Measurements from ENCODE around the gene DLGAP1. TPM values are rescaled to one million over a fixed set of nuclear protein-coding genes. Genes with fewer than 3 reads are reported as not detected.

Gene DLGAP1
- total and polyA plus RNA-seq, 2 of the 8 experiments (the other 6 are each of a cell fraction or from before 2014, with no cell fraction given) = 11.8 to 16.9 TPM

DNA sequence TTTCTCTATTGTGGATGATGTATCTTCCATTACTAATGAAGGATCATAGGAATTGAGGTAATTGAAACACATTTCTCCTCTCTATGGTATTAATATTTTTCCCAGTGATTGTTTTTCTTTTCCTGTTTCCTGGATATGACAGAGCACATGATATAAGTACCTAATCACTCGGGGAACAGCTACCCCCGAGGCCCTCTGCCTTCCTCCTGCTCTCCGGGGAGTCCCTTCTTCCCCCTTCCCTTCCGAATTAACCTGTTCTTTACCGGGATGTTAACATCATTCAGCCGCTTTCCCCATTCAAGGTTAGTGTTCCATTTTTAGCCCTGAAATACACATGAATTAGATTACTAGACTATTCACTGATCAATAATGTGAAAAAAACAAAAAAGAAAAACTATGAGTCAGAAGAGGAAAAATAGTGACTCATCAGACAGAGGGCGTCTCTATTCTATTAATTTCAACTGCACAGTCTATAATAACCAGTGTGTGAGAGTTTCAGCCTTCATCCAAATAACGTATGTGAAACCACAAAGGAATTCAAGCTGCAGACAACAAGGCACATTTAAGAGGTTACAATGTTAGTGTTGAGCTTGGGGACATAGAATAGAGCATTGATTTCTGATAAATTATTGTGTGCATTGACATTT, 450.8 kb downstream of the DLGAP1 start:
- Histone ChIP-seq H3K79me2 (ENCODE audit: control insufficient read depth in 1 of 2, insufficient read depth in 2 of 2, low read length in 2 of 2) (no peaks in the 10 kb centered on the region), H2AK5ac (ENCODE audit: low read depth, low read length) (no peak overlapping the region), H4K20me1 (replicated peaks in 1 of 2; ENCODE audit: control insufficient read depth in 1 of 2, insufficient read depth in 2 of 2, low read length in 2 of 2) (peaks cover 0 to 1% of the 10 kb centered on the region in 2 experiments), H3K79me1 (ENCODE audit: low read depth, low read length) (no peaks in the 10 kb centered on the region), H3K56ac (replicated peaks; ENCODE audit: insufficient read length, low read depth, low read length) (no peak overlapping the region), H2BK15ac (ENCODE audit: low read length) (no peak overlapping the region), H4K8ac (ENCODE audit: extremely low read depth, insufficient read depth, low read length) (no peak overlapping the region), H2BK5ac (ENCODE audit: low read depth, low read length) (no peak overlapping the region), H3K4ac (replicated peaks; ENCODE audit: insufficient read length, low read depth, low read length) (no peak overlapping the region), H4K5ac (ENCODE audit: insufficient read length, low read depth, low read length) (no peak overlapping the region), H3K4me2 (ENCODE audit: insufficient read depth in 1 of 2, low read depth in 2 of 2, low read length in 2 of 2) (no peak overlapping the region), H3K23ac (ENCODE audit: insufficient read length) (no peak overlapping the region), H2BK120ac (replicated peaks; ENCODE audit: low read depth, low read length) (no peak overlapping the region), H3K18ac (ENCODE audit: extremely low read depth, low read length) (no peak overlapping the region), H2BK12ac (ENCODE audit: low read depth, low read length) (no peak overlapping the region), H2AFZ (ENCODE audit: low read length) (no peak overlapping the region), H3K9ac (replicated peaks in 1 of 4; ENCODE audit: extremely low read depth in 1 of 4, low read depth in 3 of 4, low read length in 3 of 4) (no peak overlapping the region), H3K27me3 (replicated peaks in 1 of 4; ENCODE audit: control insufficient read depth in 3 of 4, extremely low read depth in 1 of 4, insufficient read depth in 3 of 4, low read length in 3 of 4) (no peaks in the 10 kb centered on the region), H3K14ac (ENCODE audit: insufficient read length) (no peak overlapping the region), H2BK20ac (ENCODE audit: low read length) (no peak overlapping the region), H3K4me3 (ENCODE audit: extremely low read depth in 1 of 4, insufficient read depth in 2 of 4, low read depth in 3 of 4, low read length in 4 of 4) (no peak overlapping the region), H3K27ac (ENCODE audit: low read depth, low read length) (no peak overlapping the region), H3K36me3 (ENCODE audit: control insufficient read depth in 2 of 4, insufficient read depth in 4 of 4, low read length in 3 of 4) (no peaks in the 10 kb centered on the region), H3K23me2 (ENCODE audit: low read depth, low read length) (peaks cover 3% of the 10 kb centered on the region; the same call in 1 of the 2 replicates), H4K91ac (replicated peaks; ENCODE audit: insufficient read length, low read length) (no peak overlapping the region), H3K4me1 (replicated peaks in 1 of 4; ENCODE audit: control insufficient read depth in 3 of 4, insufficient read depth in 4 of 4, low read length in 3 of 4) (peaks cover 0 to 10% (median 2%) of the 10 kb centered on the region in 4 experiments; a peak in 2 of 7 replicates), H3K9me3 (ENCODE audit: insufficient read depth in 2 of 2, low read depth in 1 of 2, low read length in 1 of 2) (no peaks in the 10 kb centered on the region)
- ChIA-PET CTCF (ENCODE audit: partially characterized antibody) (interaction anchor here (0.6 to 2.1 kb wide), 3 partner anchors 9 to 339 kb away, joined by 3 to 6 read pairs (median 5); no protein-coding TSS in a partner anchor), POLR2A (ENCODE audit: partially characterized antibody) (no interaction called here)
- WGBS, 2 experiments (ENCODE audit: extremely low coverage in 1 of 2, insufficient coverage in 1 of 2, insufficient read length in 1 of 2, insufficient replicate concordance in 2 of 2, low coverage in 1 of 2, low lambda C conversion rate in 2 of 2, missing lambda C conversion rate in 1 of 2) = 63% methylated on average over 8 of the region's 8 CpGs; no CpG with 5 or more reads in 1 of the 2 experiments
- FAIRE-seq = no peak
- DNase-seq (ENCODE audit: low read depth in 1 of 2, low spot score in 2 of 2) = no peak
- TF ChIP-seq NRF1 (IDR thresholded peaks at IDR 0.05; ENCODE audit: low read depth, low read length) (no peak), POLR2A (IDR thresholded peaks at IDR 0.05; ENCODE audit: control extremely low read depth in 1 of 2, low read depth in 2 of 2, low read length in 2 of 2) (no peak), BCL11A (IDR thresholded peaks at IDR 0.05; ENCODE audit: low read depth in 2 of 2, low read length in 2 of 2) (no peak), CEBPB (IDR thresholded peaks at IDR 0.05; ENCODE audit: low read depth, low read length) (no peak), ASH2L (IDR thresholded peaks at IDR 0.05; ENCODE audit: low read length) (no peak), KDM1A (IDR thresholded peaks at IDR 0.05; ENCODE audit: borderline replicate concordance, low read length) (no peak), EZH2 (IDR thresholded peaks at IDR 0.05; ENCODE audit: low read depth, low read length, severe bottlenecking) (no peak), HDAC2 (IDR thresholded peaks at IDR 0.05; ENCODE audit: borderline replicate concordance in 1 of 2, low read depth in 2 of 2, low read length in 2 of 2) (no peak), GTF2F1 (IDR thresholded peaks at IDR 0.05; ENCODE audit: borderline replicate concordance, low read depth, low read length) (no peak)
- TF ChIP-seq, protein P1, sequence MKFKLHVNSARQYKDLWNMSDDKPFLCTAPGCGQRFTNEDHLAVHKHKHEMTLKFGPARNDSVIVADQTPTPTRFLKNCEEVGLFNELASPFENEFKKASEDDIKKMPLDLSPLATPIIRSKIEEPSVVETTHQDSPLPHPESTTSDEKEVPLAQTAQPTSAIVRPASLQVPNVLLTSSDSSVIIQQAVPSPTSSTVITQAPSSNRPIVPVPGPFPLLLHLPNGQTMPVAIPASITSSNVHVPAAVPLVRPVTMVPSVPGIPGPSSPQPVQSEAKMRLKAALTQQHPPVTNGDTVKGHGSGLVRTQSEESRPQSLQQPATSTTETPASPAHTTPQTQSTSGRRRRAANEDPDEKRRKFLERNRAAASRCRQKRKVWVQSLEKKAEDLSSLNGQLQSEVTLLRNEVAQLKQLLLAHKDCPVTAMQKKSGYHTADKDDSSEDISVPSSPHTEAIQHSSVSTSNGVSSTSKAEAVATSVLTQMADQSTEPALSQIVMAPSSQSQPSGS (IDR thresholded peaks at IDR 0.05; ENCODE audit: low read length) = no peak
